ENCODE measurements around the gene FAM118B.

FAM118B gene

GRCh38 chr11:126217491-126217890 lies 5.9 kb downstream of the FAM118B start:
- DNase-seq (ENCODE audit: insufficient read length, low spot score) (no peak), FAIRE-seq (no peak)
- TF ChIP-seq, protein P1, sequence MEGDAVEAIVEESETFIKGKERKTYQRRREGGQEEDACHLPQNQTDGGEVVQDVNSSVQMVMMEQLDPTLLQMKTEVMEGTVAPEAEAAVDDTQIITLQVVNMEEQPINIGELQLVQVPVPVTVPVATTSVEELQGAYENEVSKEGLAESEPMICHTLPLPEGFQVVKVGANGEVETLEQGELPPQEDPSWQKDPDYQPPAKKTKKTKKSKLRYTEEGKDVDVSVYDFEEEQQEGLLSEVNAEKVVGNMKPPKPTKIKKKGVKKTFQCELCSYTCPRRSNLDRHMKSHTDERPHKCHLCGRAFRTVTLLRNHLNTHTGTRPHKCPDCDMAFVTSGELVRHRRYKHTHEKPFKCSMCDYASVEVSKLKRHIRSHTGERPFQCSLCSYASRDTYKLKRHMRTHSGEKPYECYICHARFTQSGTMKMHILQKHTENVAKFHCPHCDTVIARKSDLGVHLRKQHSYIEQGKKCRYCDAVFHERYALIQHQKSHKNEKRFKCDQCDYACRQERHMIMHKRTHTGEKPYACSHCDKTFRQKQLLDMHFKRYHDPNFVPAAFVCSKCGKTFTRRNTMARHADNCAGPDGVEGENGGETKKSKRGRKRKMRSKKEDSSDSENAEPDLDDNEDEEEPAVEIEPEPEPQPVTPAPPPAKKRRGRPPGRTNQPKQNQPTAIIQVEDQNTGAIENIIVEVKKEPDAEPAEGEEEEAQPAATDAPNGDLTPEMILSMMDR (IDR thresholded peaks at IDR 0.05; ENCODE audit: insufficient read depth, missing control alignments) = no peak

GRCh38 chr11:126219547-126219946 lies 8.0 kb downstream of the FAM118B start:
- TF ChIP-seq, protein P1 (IDR thresholded peaks at IDR 0.05; ENCODE audit: insufficient read depth, missing control alignments) = no peak
- DNase-seq (ENCODE audit: insufficient read length, low spot score) (no peak), FAIRE-seq (no peak)

GRCh38 chr11:126224647-126225294 lies 13.2 kb downstream of the FAM118B start:
- TF ChIP-seq, protein P1 (IDR thresholded peaks at IDR 0.05; ENCODE audit: insufficient read depth, missing control alignments) = no peak
- DNase-seq (ENCODE audit: insufficient read length, low spot score) (no peak), FAIRE-seq (no peak)

GRCh38 chr11:126225295-126225665 lies 13.7 kb downstream of the FAM118B start:
- TF ChIP-seq, protein P1 (IDR thresholded peaks at IDR 0.05; ENCODE audit: insufficient read depth, missing control alignments) = no peak
- FAIRE-seq (no peak), DNase-seq (ENCODE audit: insufficient read length, low spot score) (no peak)

DNA sequence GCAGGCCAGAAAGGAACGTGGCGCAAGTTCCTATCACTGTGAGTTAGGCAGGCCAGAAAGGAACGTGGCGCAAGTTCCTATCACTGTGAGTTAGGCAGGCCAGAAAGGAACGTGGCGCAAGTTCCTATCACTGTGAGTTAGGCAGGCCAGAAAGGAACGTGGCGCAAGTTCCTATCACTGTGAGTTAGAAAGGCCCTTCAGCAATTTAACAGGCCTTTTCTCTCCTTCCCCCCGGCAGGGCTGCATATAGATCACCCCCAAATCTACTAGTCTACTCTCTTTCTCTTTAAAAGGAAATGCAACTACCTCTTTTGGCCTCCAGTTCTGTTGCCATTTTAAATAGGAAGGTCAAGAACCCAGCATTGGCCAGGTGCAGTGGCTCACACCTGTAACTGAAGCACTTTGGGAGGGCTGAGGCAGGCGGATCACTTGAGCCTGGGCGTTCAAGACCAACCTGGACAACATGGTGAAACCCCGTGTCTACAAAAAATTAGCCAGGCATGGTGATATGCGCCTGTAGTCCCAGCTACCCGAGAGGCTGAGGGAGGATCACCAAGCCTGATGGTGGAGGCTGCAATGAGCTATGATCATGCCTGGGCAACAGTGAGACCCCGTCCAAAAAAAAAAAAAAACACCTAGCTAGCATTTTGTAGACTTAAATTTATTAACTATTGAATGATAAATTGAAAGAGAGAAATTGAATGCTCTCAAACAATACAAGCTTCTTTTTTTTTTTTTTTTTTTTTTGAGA lies 14.9 kb downstream of the FAM118B start:
- FAIRE-seq = no peak
- DNase-seq (ENCODE audit: insufficient read length, low spot score) = no peak
- TF ChIP-seq, protein P1 (IDR thresholded peaks at IDR 0.05; ENCODE audit: insufficient read depth, missing control alignments) = no peak

DNA sequence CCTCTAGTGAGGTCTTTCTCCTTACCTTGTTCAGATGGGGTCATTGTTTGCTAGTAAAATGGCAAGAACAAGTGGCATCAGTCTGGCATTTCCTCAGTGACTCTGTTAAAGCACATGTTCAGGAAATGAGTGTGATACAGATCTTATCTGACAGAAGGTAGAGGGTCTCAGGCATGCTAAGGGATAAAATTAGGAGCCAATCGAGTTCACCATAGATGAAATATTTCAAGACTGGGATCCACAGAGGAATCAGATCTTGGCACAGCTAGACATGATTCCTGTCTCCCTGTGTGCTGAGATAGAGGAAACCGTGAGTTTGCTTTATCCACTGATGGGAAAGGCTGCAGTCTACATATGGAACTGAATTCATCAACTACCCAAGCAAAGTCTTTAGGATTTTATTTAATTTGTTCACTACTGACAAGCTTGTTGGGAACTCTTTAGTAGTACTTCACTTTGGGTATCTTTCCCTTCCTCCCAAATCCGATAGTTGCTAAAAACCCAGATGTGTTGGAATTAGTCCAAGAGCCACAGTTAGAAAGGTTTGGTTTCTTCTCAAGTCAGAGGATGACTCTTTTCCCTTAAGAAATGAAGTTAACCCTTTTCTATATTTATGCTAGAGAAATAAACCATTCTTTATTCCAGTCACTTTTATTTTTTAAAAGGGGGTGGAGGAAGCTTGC lies 18.4 kb downstream of the FAM118B start:
- no peak for DNase-seq (ENCODE audit: insufficient read length, low spot score)
- TF ChIP-seq, protein P1 (IDR thresholded peaks at IDR 0.05; ENCODE audit: insufficient read depth, missing control alignments) = no peak
- FAIRE-seq = no peak
